Kidney (tissue), 14 donors: ENCODE measurements around the gene CCDC28A. TPM values are rescaled to one million over a fixed set of nuclear protein-coding genes. Genes with fewer than 3 reads are reported as not detected.

Experiments used
- DNase-seq, 5 donors: peaks; one replicate each; pipeline ENCODE4 v3.0.0-alpha.2; 2013 to 2020
- FAIRE-seq: peaks from 2 replicates; lab custom pipeline; 2012; peaks lifted over from hg19 to GRCh38; lab: Jason Lieb, UNC
- H3K27ac ChIP-seq, 2 donors: one replicate each; pipeline ENCODE4 v1.7.0; 2013; ENCODE audit warnings: low read depth in 2 of 2, low read length in 2 of 2, inconsistent platforms in 1 of 2
- H3K27me3 ChIP-seq: one replicate; pipeline ENCODE4 v1.7.1; 2013; ENCODE audit warnings: low read length, inconsistent platforms; ENCODE audit not compliant: control insufficient read depth, insufficient read depth
- H3K36me3 ChIP-seq, 3 donors: one replicate each; pipeline versions ENCODE4 v1.7.0 to v1.7.1; 2013; ENCODE audit warnings: low read length in 3 of 3, control low read depth in 1 of 3, inconsistent platforms in 1 of 3; ENCODE audit not compliant: insufficient read depth in 3 of 3, control insufficient read depth in 2 of 3
- H3K4me1 ChIP-seq, 3 donors: one replicate each; pipeline versions ENCODE4 v1.7.0 to v1.7.1; 2013; ENCODE audit warnings: low read length in 3 of 3, inconsistent platforms in 1 of 3, low read depth in 1 of 3; ENCODE audit not compliant: control insufficient read depth in 2 of 3, insufficient read depth in 2 of 3
- H3K4me3 ChIP-seq, 3 donors: one replicate each; pipeline versions ENCODE4 v1.7.0 to v1.8.1; 2013; ENCODE audit warnings: low read length in 3 of 3, control low read depth in 1 of 3, inconsistent platforms in 1 of 3
- H3K9ac ChIP-seq, 3 donors: one replicate each; pipeline versions ENCODE4 v1.7.0 to v1.7.1; 2013; ENCODE audit warnings: low read length in 3 of 3, control low read depth in 1 of 3, inconsistent platforms in 1 of 3
- H3K9me3 ChIP-seq, 3 donors: one replicate each; pipeline versions ENCODE4 v1.7.0 to v1.7.1; 2013; ENCODE audit warnings: low read length in 3 of 3, control low read depth in 1 of 3, inconsistent platforms in 1 of 3; ENCODE audit not compliant: control insufficient read depth in 2 of 3, insufficient read depth in 1 of 3
- intact Hi-C: fragments of 100-400 bp; cut with DNase I; formaldehyde crosslinking; loops from one replicate; pipeline ENCODE4 v1.11.1; 2022
- polyA plus RNA-seq: library from polyadenylated mRNA; stranded (reverse); fragments of 350-450 nt; fragmentation: Illumina TruSeq; extraction: RNeasy Lipid Tissue Mini Kit (QIAGEN cat#74804); gene quantifications from one replicate; pipeline ENCODE4 v1.2.3, GENCODE V29; 2014; ENCODE audit warnings: low read depth, low replicate concordance; ENCODE audit not compliant: insufficient read depth
- total RNA-seq: library from RNA; stranded (reverse); fragmentation: NEBNext Ultra II Directional; extraction: Animal tissue kit (Norgen Biotek cat#: 25700); gene quantifications from one replicate; pipeline ENCODE4 v1.2.1, GENCODE V29; 2021
- TF ChIP-seq, protein P1 (sequence below): IDR thresholded peaks from 3 replicates; pipeline ENCODE4 v1.5.1; 2012; ENCODE audit warnings: mild to moderate bottlenecking, moderate library complexity, borderline replicate concordance; ENCODE audit not compliant: insufficient read depth; ENCODE audit errors: extremely low read depth
- donor health status: control.
- donor health status: control.
- donor health status: control.
- donor health status: control.
- donor health status: control.
- donor health status: DM: yes; HTN: yes; CAD: no.
- donor health status: Normal renal cell carcinoma (clear cell type).

CCDC28A gene
- total and polyA plus RNA-seq, 2 donors from 2014 or later: 30.2 to 70.0 TPM

DNA sequence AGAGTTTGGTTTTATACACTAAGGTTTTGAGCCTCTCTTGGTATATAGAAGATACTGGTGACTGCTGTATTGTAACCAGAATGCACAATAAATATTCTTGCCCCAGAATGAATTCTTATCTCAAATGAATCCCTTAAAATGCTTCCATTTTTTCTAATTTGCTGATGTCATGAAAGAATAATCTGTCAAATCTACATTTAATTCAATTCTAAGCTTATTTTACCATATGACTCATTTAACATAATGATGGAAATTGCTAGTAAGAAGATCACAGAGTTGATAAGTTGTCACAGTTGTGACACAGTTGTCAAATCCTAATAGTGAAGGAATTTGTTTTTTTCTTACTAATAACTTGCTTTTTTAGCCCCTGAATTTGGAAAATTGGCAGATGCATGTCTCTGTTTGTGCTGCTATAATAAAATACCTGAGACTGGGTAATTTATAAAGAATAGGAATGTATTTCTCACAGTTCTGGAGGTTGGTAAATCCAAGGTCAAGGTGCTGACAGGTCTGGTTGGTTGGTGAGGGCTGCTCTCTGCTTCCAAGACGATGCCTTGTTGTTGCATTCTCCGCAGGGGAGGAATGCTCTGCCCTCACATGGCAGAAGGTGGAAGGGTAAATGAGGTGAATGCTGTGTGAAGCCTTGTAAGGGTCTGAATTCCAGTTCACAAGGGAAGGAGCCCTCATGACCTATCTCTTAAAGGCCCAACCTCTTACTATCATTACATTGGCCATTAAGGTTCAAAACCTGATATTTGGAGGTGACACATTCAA, 27.0 kb downstream of the CCDC28A start:
- FAIRE-seq: no peak
- intact Hi-C loops: no loop called here
- Histone ChIP-seq H3K4me1 (no peaks in the 10 kb centered on the region), H3K27ac (no peak overlapping the region), H3K27me3 (no peaks in the 10 kb centered on the region), H3K36me3 (no peaks in the 10 kb centered on the region), H3K9ac (no peak overlapping the region), H3K9me3 (no peaks in the 10 kb centered on the region), H3K4me3 (no peak overlapping the region)
- no peak for DNase-seq
- TF ChIP-seq, protein P1, sequence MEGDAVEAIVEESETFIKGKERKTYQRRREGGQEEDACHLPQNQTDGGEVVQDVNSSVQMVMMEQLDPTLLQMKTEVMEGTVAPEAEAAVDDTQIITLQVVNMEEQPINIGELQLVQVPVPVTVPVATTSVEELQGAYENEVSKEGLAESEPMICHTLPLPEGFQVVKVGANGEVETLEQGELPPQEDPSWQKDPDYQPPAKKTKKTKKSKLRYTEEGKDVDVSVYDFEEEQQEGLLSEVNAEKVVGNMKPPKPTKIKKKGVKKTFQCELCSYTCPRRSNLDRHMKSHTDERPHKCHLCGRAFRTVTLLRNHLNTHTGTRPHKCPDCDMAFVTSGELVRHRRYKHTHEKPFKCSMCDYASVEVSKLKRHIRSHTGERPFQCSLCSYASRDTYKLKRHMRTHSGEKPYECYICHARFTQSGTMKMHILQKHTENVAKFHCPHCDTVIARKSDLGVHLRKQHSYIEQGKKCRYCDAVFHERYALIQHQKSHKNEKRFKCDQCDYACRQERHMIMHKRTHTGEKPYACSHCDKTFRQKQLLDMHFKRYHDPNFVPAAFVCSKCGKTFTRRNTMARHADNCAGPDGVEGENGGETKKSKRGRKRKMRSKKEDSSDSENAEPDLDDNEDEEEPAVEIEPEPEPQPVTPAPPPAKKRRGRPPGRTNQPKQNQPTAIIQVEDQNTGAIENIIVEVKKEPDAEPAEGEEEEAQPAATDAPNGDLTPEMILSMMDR: no peak

DNA sequence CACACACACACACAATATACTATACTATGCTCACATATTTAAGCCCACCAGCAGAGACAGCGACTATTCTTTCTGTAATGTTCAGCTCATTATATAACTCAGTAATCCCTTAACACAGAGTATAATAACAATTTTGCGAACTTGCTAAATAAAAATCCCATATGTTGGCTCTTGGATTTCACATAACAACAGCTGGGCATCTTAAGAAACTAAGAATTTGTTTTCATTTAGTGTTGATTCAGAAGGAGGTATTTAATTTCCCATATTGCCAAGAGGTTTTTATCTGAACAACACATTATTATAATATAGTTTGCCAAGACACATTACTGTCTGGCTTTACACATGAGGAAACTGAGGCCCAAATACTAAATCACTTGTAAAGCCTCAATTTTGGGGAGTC, 29.8 kb downstream of the CCDC28A start:
- Histone ChIP-seq H3K9me3 (no peaks in the 10 kb centered on the region), H3K4me3 (no peak overlapping the region), H3K4me1 (no peaks in the 10 kb centered on the region), H3K36me3 (no peaks in the 10 kb centered on the region), H3K27ac (no peak overlapping the region), H3K9ac (no peak overlapping the region), H3K27me3 (no peaks in the 10 kb centered on the region)
- TF ChIP-seq, protein P1: no peak
- no peak for DNase-seq
- intact Hi-C loops: no loop called here
- no peak for FAIRE-seq

DNA sequence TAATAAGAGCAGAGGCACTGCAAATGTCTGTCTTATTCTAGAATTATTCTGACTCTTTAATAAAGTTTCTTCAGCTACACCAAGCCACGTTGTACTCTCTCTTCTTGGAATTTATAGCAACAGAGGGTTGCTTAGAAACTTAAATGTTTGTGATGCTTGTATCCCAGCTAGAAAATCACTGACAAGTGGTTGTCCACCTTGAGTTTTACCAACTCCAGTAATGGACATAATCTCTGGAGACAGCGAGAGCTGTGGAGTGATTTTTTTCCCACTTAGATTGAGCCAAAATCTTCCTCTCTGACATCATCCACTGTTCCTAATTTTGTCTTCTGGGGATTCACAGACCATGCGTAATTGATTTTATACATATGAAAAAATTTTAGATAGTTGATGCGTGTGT, 30.3 kb downstream of the CCDC28A start:
- intact Hi-C loops: no loop called here
- DNase-seq (no peak), FAIRE-seq (no peak)
- TF ChIP-seq, protein P1: no peak
- no peak overlapping the region for H3K27ac ChIP-seq
- H3K4me1 ChIP-seq: no peaks in the 10 kb centered on the region
- no peaks in the 10 kb centered on the region for H3K27me3 ChIP-seq
- no peaks in the 10 kb centered on the region for H3K36me3 ChIP-seq
- no peak overlapping the region for H3K9ac ChIP-seq
- H3K9me3 ChIP-seq: no peaks in the 10 kb centered on the region
- H3K4me3 ChIP-seq: no peak overlapping the region
